Lung (tissue), 12 donors: ENCODE data around the gene GADD45B. TPM values are rescaled to one million over a fixed set of nuclear protein-coding genes. Genes with fewer than 3 reads are reported as not detected.
A peak's percentile ranks its signal among the peaks of the same experiment; 100 is the strongest.

Experiments used
- ATAC-seq: fragments of 200-7000 bp; cut with Tn5 transposase; one replicate; pipeline ENCODE4 v1.9.1; 2020; ENCODE audit warnings: moderate number of reproducible peaks; ENCODE audit not compliant: insufficient read depth, low FRiP score
- DNase-seq, 3 donors: peaks; one replicate each; pipeline ENCODE4 v3.0.0-alpha.2; 2013 to 2017
- H3K27ac ChIP-seq, 2 donors: one replicate each; pipeline ENCODE4 v1.5.1; 2013; ENCODE audit warnings: mild to moderate bottlenecking in 2 of 2, moderate library complexity in 2 of 2, control low read depth in 1 of 2, inconsistent platforms in 1 of 2, low read depth in 1 of 2, low read length in 1 of 2
- H3K27me3 ChIP-seq, 3 donors: one replicate each; pipeline ENCODE4 v1.5.1; 2013; ENCODE audit warnings: low read length in 2 of 3; ENCODE audit not compliant: control insufficient read depth in 3 of 3, insufficient read depth in 3 of 3
- H3K36me3 ChIP-seq, 4 donors: one replicate each; pipeline ENCODE4 v1.5.1; 2013; ENCODE audit warnings: low read length in 4 of 4, mild to moderate bottlenecking in 1 of 4, moderate library complexity in 1 of 4; ENCODE audit not compliant: control insufficient read depth in 4 of 4, insufficient read depth in 4 of 4
- H3K4me1 ChIP-seq, 5 donors: one replicate each; pipeline ENCODE4 v1.5.1; 2013; ENCODE audit warnings: low read length in 5 of 5, mild to moderate bottlenecking in 2 of 5, moderate library complexity in 1 of 5; ENCODE audit not compliant: control insufficient read depth in 5 of 5, insufficient read depth in 5 of 5
- H3K4me3 ChIP-seq: one replicate; pipeline ENCODE4 v1.5.1; 2013; ENCODE audit warnings: mild to moderate bottlenecking, control low read depth, moderate library complexity
- H3K9ac ChIP-seq, 2 donors: one replicate each; pipeline ENCODE4 v1.5.1; 2013; ENCODE audit warnings: low read length in 2 of 2, control low read depth in 1 of 2; ENCODE audit not compliant: insufficient read depth in 1 of 2
- H3K9me3 ChIP-seq, 4 donors: one replicate each; pipeline ENCODE4 v1.5.1; 2013; ENCODE audit warnings: low read length in 3 of 4, mild to moderate bottlenecking in 1 of 4, moderate library complexity in 1 of 4; ENCODE audit not compliant: control insufficient read depth in 4 of 4, insufficient read depth in 3 of 4
- WGBS, 2 donors: extraction: QIAGEN DNeasy Blood & Tissue Kit; methylation state at CpG; one replicate each; pipeline ENCODE4 v1.1.7; 2013; 5-methylcytosine and 5-hydroxymethylcytosine counted together
- polyA plus RNA-seq, 2 donors: library from polyadenylated mRNA; stranded (reverse); fragments of 200-250 nt; gene quantifications; one replicate each; pipeline ENCODE4 v1.2.1, GENCODE V29; 2013
- total RNA-seq, 2 donors: library from RNA; depleted of rRNA in 1 of 2; stranded (reverse); fragments of >200 nt in 1 of 2; gene quantifications; one replicate each; pipeline ENCODE4 v1.2.1, GENCODE V29; 2014 to 2021
- TF ChIP-seq, protein P1 (sequence below): IDR thresholded peaks from 2 replicates; pipeline ENCODE4 v1.5.1; 2012; ENCODE audit warnings: mild to moderate bottlenecking; ENCODE audit errors: control extremely low read depth, extremely low read depth
- donor health status: control.
- donor health status: control.
- donor health status: Bipolar disorder and iron deficiency.
- donor health status: healthy.
- donor health status: DM: yes; HTN: yes; CAD: no.

The GADD45B gene
- total and polyA plus RNA-seq, 4 donors = 81.0 to 405 (median 92.6) TPM

DNA sequence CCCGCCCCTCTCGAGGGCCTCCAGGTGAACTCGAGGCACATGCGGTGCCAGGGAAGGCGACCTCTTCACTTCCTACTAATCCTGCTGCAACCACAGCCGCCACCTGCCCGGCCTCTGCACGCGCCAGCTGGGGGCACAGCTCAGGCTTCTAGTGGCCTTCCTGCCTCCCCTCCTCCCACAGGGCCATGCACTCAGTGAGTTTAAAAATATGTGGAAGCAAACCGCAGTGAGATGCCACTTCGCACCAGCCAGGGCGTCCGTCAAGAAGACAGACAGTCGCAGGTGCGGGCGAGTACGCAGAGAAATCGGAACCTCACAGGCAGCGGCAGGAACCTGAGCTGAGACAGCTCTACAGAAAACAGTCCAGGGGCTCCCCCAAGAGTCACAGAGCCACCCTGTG is 29.5 kb upstream of the GADD45B start:
- H3K9me3 ChIP-seq = no peaks in the 10 kb centered on the region
- peak in 1 of 3 donors; percentile 40 for DNase-seq
- H3K27ac ChIP-seq = no peak overlapping the region
- peaks cover 4 to 30% (median 14%) of the 10 kb centered on the region in 4 donors for H3K36me3 ChIP-seq
- TF ChIP-seq, protein P1, sequence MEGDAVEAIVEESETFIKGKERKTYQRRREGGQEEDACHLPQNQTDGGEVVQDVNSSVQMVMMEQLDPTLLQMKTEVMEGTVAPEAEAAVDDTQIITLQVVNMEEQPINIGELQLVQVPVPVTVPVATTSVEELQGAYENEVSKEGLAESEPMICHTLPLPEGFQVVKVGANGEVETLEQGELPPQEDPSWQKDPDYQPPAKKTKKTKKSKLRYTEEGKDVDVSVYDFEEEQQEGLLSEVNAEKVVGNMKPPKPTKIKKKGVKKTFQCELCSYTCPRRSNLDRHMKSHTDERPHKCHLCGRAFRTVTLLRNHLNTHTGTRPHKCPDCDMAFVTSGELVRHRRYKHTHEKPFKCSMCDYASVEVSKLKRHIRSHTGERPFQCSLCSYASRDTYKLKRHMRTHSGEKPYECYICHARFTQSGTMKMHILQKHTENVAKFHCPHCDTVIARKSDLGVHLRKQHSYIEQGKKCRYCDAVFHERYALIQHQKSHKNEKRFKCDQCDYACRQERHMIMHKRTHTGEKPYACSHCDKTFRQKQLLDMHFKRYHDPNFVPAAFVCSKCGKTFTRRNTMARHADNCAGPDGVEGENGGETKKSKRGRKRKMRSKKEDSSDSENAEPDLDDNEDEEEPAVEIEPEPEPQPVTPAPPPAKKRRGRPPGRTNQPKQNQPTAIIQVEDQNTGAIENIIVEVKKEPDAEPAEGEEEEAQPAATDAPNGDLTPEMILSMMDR = no peak
- no peaks in the 10 kb centered on the region for H3K4me1 ChIP-seq
- WGBS, 2 donors = 39 to 63% methylated on average over 19 of the region's 19 CpGs
- no peak overlapping the region for H3K4me3 ChIP-seq
- no peak for ATAC-seq
- H3K9ac ChIP-seq = no peak overlapping the region
- no peaks in the 10 kb centered on the region for H3K27me3 ChIP-seq

DNA sequence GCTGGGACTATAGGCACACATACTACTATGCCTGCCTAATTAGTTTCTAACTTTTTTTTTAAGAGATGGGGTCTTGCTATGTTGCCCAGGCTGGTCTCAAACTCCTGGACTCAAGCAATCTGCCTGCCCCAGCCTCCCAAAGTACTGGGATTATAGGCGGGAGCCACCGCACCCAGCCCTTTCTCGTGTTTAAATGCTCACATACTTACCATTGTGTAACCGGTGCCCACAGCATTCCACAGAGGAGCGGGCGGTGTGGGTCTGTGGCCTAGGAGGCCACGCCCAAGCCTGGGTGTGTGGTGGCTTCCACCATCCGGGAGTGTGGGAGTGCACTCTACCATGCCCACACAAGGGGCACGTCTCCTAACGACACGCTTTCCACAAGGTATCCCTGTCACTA is 26.9 kb upstream of the GADD45B start:
- H3K27me3 ChIP-seq = no peaks in the 10 kb centered on the region
- TF ChIP-seq, protein P1 = no peak
- no peak for ATAC-seq
- no peak overlapping the region for H3K9ac ChIP-seq
- DNase-seq = no peak
- H3K9me3 ChIP-seq = no peaks in the 10 kb centered on the region
- no peak overlapping the region for H3K4me3 ChIP-seq
- no peaks in the 10 kb centered on the region for H3K4me1 ChIP-seq
- 89 to 91% methylated on average over 11 of the region's 11 CpGs for WGBS, 2 donors
- no peak overlapping the region for H3K27ac ChIP-seq
- H3K36me3 ChIP-seq = peaks cover 0 to 13% (median 4%) of the 10 kb centered on the region in 4 donors

DNA sequence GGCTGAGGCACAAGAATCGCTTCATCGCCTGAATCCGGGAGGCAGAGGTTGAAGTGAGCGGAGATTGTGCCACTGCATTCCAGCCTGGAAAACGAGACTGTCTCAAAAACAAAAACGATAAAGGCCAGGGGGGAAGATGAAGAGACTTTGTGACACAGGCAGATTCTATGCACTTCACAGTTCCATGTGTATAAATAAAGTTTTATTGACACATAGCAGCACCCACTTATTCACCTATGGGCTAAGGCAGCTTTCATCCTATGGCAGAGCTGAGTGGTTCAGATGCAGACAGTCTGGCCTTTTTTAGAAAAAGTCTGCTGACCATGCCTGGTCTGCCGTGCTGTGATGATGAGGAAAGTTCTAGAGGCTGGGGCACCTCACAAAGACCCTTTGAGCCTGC is 24.8 kb upstream of the GADD45B start:
- Histone ChIP-seq H3K4me1 (peaks cover 0 to 12% (median 3%) of the 10 kb centered on the region in 5 donors), H3K9ac (no peak overlapping the region), H3K9me3 (no peaks in the 10 kb centered on the region), H3K4me3 (no peak overlapping the region), H3K36me3 (peaks cover 0 to 6% (median 4%) of the 10 kb centered on the region in 4 donors), H3K27me3 (no peaks in the 10 kb centered on the region), H3K27ac (no peak overlapping the region)
- 95 to 96% methylated on average over 7 of the region's 7 CpGs for WGBS, 2 donors
- no peak for ATAC-seq
- no peak for DNase-seq
- TF ChIP-seq, protein P1 = no peak

DNA sequence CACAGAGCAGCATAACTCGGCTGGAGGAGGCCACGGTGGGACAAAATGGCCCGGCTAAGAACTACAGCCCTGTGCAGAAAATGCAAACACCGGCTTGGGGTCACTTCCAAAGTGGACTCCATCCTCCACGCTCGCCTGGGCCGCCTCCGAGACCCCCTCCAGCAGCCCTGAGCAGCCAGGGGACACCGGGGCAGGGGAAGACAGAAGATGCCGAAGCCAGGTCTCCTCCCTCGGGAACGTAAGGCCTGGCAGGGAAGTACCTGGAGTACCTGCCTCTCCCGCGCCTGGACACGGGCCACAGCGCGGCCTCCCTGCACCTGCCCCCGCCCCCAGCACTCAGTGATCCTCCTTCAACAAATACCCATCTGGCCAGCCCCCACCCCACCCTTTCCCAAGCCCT is 24.2 kb upstream of the GADD45B start:
- DNase-seq = no peak
- Histone ChIP-seq H3K4me1 (peaks cover 0 to 12% (median 3%) of the 10 kb centered on the region in 5 donors), H3K9me3 (no peaks in the 10 kb centered on the region), H3K4me3 (no peak overlapping the region), H3K36me3 (peaks cover 0 to 5% (median 3%) of the 10 kb centered on the region in 4 donors), H3K27ac (no peak overlapping the region), H3K9ac (no peak overlapping the region), H3K27me3 (no peaks in the 10 kb centered on the region)
- ATAC-seq = no peak
- TF ChIP-seq, protein P1 = no peak
- WGBS, 2 donors = 94% methylated on average over 18 of the region's 18 CpGs
